Activated naive CD4-positive, alpha-beta T cell treated with anti-CD3 and anti-CD28 coated beads for 36 hours (primary cell): Measurements from ENCODE around the gene NCEH1. TPM values are rescaled to one million over a fixed set of nuclear protein-coding genes. Genes with fewer than 3 reads are reported as not detected.
"Not testable (repeated sequence)": the region's sequence is repeated elsewhere in the genome, so short reads cannot be mapped to it uniquely, and the experiment has no call there.

Experiments
- CTCF ChIA-PET: fragments of 350-600 bp; sonication (Branson Sonifier 250); formaldehyde crosslinking; loops from one replicate; lab custom pipeline; 2021; ENCODE audit warnings: antibody characterized with exemption; lab: Charles Lee
- DNase-seq: peaks from one replicate; pipeline ENCODE4 v3.0.0-alpha.2; 2020
- H3K27ac Mint-ChIP-seq: one replicate; pipeline ENCODE4 v1.8.0; 2021; ENCODE audit warnings: mild to moderate bottlenecking, mixed read lengths
- H3K27me3 Mint-ChIP-seq: one replicate; pipeline ENCODE4 v1.8.0; 2021; ENCODE audit warnings: low read depth, mixed read lengths
- H3K36me3 Mint-ChIP-seq: one replicate; pipeline ENCODE4 v1.8.0; 2021; ENCODE audit warnings: low read depth, mixed read lengths
- H3K4me1 Mint-ChIP-seq: one replicate; pipeline ENCODE4 v1.8.0; 2021; ENCODE audit warnings: low read depth, mixed read lengths
- H3K4me3 Mint-ChIP-seq: one replicate; pipeline ENCODE4 v1.8.0; 2021; ENCODE audit warnings: mild to moderate bottlenecking, moderate library complexity, mixed read lengths
- H3K9me3 Mint-ChIP-seq: one replicate; pipeline ENCODE4 v1.8.0; 2021; ENCODE audit warnings: mixed read lengths
- intact Hi-C: fragments of 100-400 bp; cut with micrococcal nuclease; formaldehyde crosslinking; loops from one replicate; pipeline ENCODE4 v1.15.1; 2023
- total RNA-seq, 2 experiments: library from RNA; stranded (reverse); gene quantifications; one replicate each; pipeline ENCODE4 v1.2.3, GENCODE V29; 2021

The NCEH1 gene
- total RNA-seq, 2 experiments from 2014 or later, result 2.9 to 3.5 TPM

DNA sequence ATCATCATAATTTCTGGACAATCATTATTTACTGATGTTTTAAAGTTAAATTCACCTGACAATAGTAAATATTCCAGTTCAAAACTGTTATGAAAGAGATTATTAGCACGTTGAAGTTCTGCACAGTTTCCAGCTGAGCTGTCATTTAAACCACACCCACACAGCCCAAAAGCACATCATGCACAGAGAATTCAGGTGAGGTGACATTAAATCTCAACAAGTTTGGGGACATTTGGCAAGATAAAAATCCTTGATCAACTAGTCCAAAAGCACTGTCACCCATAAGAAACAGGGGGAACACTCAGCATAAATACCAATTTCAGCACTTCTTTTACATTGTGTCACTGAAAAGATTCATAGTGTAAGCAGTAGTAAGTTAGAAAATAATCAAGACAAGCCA lies 6.9 kb downstream of the NCEH1 start:
- DNase-seq, result no peak
- H3K4me3 Mint-ChIP-seq, result no peak overlapping the region
- no peaks in the 10 kb centered on the region for H3K4me1 Mint-ChIP-seq
- no peaks in the 10 kb centered on the region for H3K36me3 Mint-ChIP-seq
- CTCF ChIA-PET, result interaction anchor here (0.5 to 1.2 kb wide), 5 partner anchors 15 to 371 kb away, joined by 3 to 5 read pairs (median 4); no protein-coding TSS in a partner anchor
- intact Hi-C loops, result no loop called here
- no peaks in the 10 kb centered on the region for H3K27me3 Mint-ChIP-seq
- no peak overlapping the region for H3K27ac Mint-ChIP-seq
- no peaks in the 10 kb centered on the region for H3K9me3 Mint-ChIP-seq

DNA sequence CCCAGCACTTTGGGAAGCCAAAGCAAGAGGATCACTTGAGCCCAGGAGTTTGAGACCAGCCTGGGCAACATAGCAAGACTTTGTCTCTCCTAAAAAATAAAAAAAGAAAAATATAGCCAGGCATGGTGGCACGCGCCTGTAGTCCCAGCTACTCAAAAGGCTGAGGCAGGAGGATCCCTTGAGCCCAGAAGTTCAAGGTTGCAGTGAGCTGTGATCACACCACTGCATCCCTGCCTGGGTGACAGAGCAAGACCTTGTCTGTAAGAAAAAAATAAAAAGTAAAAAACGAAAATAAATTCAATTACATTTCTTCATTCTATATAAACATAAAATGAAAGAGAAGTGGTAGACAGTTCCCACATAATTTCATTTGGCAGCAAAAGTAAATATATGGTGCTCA lies 8.1 kb downstream of the NCEH1 start:
- H3K9me3 Mint-ChIP-seq, H3K27me3 Mint-ChIP-seq, H3K4me1 Mint-ChIP-seq, CTCF ChIA-PET, H3K36me3 Mint-ChIP-seq, H3K4me3 Mint-ChIP-seq, DNase-seq, intact Hi-C loops, H3K27ac Mint-ChIP-seq: not testable (repeated sequence)

DNA sequence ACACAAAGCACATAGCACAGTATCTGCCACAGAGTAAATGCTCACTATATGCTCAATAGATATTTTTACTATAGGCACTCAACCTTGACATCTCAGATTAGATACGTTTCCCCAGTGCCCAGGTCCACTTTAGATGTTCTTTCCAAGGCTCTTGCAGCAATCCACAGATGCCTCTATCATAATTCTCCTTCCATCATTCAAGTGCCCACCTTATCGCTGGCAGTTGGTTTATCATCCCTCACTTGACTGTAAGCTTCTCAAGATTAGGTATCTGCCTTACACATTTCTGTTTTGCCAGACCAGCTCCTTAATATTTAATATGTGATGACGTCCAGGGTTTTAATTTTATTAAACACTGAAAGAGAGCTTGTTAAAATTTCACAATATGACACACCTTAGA lies 8.6 kb downstream of the NCEH1 start:
- no peak for DNase-seq
- no peaks in the 10 kb centered on the region for H3K36me3 Mint-ChIP-seq
- no peak overlapping the region for H3K27ac Mint-ChIP-seq
- no peaks in the 10 kb centered on the region for H3K9me3 Mint-ChIP-seq
- intact Hi-C loops, result no loop called here
- H3K4me3 Mint-ChIP-seq, result no peak overlapping the region
- H3K27me3 Mint-ChIP-seq, result no peaks in the 10 kb centered on the region
- CTCF ChIA-PET, result no interaction called here
- no peaks in the 10 kb centered on the region for H3K4me1 Mint-ChIP-seq

DNA sequence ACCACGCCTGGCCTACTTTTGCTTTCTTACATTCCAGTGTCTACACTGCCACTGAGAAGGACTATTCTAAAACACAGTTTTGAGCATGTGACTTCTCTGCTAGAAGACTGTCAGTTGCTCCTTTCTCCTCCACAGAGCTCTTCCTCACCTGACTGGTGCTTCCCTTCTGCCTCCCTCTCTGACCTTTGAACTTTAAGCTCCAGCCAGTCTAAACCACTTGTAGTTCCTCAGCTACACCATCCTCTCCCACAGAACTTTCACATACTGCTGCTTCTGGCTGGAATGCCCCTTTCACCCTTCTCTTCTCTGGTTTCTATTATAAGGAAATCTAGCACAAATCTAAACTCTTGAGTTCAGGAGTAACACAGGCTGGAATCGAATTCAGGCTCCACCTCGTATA lies 9.1 kb downstream of the NCEH1 start:
- H3K4me3 Mint-ChIP-seq, result no peak overlapping the region
- no peaks in the 10 kb centered on the region for H3K4me1 Mint-ChIP-seq
- H3K27ac Mint-ChIP-seq, result no peak overlapping the region
- no peaks in the 10 kb centered on the region for H3K9me3 Mint-ChIP-seq
- no peak for DNase-seq
- intact Hi-C loops, result no loop called here
- H3K27me3 Mint-ChIP-seq, result no peaks in the 10 kb centered on the region
- CTCF ChIA-PET, result interaction anchor here (0.5 to 0.8 kb wide), 3 partner anchors 25 to 55 kb away, joined by 3 read pairs; no protein-coding TSS in a partner anchor
- no peaks in the 10 kb centered on the region for H3K36me3 Mint-ChIP-seq

DNA sequence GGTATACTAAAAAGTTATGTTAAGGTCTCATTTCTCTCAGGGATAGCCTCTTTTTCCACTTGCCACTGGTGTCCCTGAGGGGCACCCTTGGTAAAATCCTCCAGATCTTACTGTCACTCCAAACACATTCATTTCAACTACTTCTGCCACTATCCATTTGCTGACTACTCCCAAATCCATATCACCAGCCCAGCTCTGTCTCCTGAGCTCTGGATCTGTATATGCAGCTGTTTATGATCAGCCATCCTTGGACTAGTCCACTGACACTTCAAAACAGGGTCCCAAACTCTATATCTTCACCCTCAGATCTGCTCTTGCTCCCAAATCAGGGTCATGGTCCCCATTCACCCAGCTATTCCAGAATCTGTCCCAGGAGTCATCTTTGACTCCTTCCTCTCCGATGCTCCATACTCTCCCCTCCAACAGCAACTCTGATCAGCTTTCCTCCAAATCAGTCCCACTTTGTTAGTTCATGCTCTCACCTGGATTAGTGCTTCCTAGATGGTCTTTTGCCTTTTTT lies 9.9 kb downstream of the NCEH1 start:
- H3K27ac Mint-ChIP-seq, result no peak overlapping the region
- intact Hi-C loops, result no loop called here
- H3K4me1 Mint-ChIP-seq, result no peaks in the 10 kb centered on the region
- no peak overlapping the region for H3K4me3 Mint-ChIP-seq
- no peak for DNase-seq
- no peaks in the 10 kb centered on the region for H3K36me3 Mint-ChIP-seq
- no peaks in the 10 kb centered on the region for H3K9me3 Mint-ChIP-seq
- CTCF ChIA-PET, result interaction anchor here (0.7 to 0.8 kb wide), 2 partner anchors 25 to 54 kb away, joined by 3 read pairs; no protein-coding TSS in a partner anchor
- no peaks in the 10 kb centered on the region for H3K27me3 Mint-ChIP-seq

DNA sequence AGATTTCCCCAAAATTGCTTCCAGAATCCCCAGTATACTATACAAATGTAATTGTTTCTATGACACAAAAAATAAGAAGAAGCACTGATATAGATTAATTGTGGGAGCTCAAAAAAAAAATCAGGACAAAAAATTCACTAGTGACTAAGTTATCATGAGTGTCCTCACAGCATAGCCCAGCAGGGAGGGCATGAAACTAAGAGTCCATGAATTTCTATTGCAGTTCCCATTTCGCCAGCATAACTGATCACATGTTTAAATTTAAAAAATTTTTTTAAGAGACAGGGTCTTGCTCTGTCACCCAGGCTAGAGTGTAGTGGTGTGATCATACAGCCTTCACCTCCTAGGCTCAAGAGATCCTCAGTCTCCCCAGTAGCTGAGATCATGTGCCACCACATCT lies 10.6 kb downstream of the NCEH1 start:
- CTCF ChIA-PET, result interaction anchor here (1.4 kb wide), 1 partner anchor 10 kb away, joined by 3 read pairs; the partner anchor contains the start of gene NCEH1
- no peak overlapping the region for H3K4me3 Mint-ChIP-seq
- no peaks in the 10 kb centered on the region for H3K4me1 Mint-ChIP-seq
- no peaks in the 10 kb centered on the region for H3K27me3 Mint-ChIP-seq
- DNase-seq, result no peak
- no peaks in the 10 kb centered on the region for H3K9me3 Mint-ChIP-seq
- intact Hi-C loops, result no loop called here
- no peak overlapping the region for H3K27ac Mint-ChIP-seq
- no peaks in the 10 kb centered on the region for H3K36me3 Mint-ChIP-seq

DNA sequence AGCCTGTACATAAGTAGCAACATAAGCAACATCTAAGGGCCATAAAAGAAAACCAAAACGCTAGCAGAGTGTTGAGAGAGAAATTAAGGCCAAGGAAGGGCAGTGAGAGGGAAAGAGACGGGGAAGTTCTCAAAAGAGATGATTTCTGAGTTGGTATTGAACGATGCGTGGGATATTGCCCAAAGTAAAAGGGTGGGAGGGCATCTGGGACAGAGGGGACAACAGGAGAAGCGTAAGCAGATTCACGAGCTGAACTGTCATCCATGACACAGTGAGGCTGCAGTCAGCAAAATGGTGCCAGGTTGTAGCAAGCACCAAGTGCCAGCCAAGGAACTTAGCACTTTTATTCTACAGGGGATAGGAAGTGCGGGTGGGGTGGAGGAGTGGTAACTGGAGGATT lies 11.8 kb downstream of the NCEH1 start:
- Mint-ChIP-seq H3K27me3 (no peaks in the 10 kb centered on the region), H3K27ac (no peak overlapping the region), H3K4me3 (no peak overlapping the region), H3K9me3 (no peaks in the 10 kb centered on the region), H3K4me1 (no peaks in the 10 kb centered on the region), H3K36me3 (no peaks in the 10 kb centered on the region)
- CTCF ChIA-PET, result interaction anchor here (1.4 kb wide), 1 partner anchor 11 kb away, joined by 3 read pairs; the partner anchor contains the start of gene NCEH1
- intact Hi-C loops, result no loop called here
- DNase-seq, result no peak

DNA sequence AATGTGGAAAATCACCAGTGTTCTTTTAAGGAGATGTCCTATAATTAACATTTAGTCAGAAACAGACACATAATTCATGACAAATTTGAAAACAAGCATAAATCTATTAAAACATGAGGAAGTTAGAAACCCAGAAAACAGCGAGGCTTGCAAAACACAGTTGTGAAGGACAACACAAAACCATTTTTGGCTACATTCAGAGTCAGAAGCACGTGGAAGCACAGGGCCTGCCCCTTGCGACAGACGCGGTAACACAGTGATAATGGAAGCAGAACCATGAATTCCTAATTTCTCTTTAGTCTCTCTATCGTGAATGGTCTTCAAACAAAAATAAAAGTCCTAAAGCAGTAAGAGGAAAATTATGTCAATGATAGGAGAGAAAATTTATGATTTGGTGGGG lies 12.2 kb downstream of the NCEH1 start:
- H3K4me3 Mint-ChIP-seq, result no peak overlapping the region
- H3K9me3 Mint-ChIP-seq, result no peaks in the 10 kb centered on the region
- no peak overlapping the region for H3K27ac Mint-ChIP-seq
- no peaks in the 10 kb centered on the region for H3K27me3 Mint-ChIP-seq
- H3K36me3 Mint-ChIP-seq, result no peaks in the 10 kb centered on the region
- intact Hi-C loops, result no loop called here
- DNase-seq, result no peak
- H3K4me1 Mint-ChIP-seq, result no peaks in the 10 kb centered on the region
- CTCF ChIA-PET, result no interaction called here

DNA sequence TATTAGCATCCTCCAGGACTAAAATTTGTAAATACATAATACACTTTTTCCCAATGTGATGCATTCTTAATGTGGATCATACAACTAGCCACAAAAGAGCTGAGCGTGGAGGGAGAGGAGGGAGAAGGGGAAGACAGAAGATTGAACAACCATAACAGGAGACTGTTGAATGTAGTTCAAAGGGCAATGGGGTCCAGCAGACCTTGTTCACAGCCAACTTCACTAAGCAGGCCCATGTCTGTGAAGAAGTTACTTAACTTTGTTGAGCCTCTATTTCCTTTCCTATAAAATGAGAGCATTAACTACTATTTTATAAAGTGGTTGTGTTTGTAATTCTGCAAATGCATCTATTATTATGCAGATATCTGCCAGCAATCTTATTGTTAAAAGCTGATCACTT lies 13.3 kb downstream of the NCEH1 start:
- intact Hi-C loops, result no loop called here
- no peaks in the 10 kb centered on the region for H3K27me3 Mint-ChIP-seq
- DNase-seq, result no peak
- H3K4me1 Mint-ChIP-seq, result peaks cover 5% of the 10 kb centered on the region
- no peaks in the 10 kb centered on the region for H3K36me3 Mint-ChIP-seq
- no peak overlapping the region for H3K27ac Mint-ChIP-seq
- CTCF ChIA-PET, result interaction anchor here (0.9 to 1.5 kb wide), 2 partner anchors 14 to 23 kb away, joined by 4 read pairs; partner anchors contain the start of gene NCEH1
- H3K4me3 Mint-ChIP-seq, result no peak overlapping the region
- no peaks in the 10 kb centered on the region for H3K9me3 Mint-ChIP-seq

DNA sequence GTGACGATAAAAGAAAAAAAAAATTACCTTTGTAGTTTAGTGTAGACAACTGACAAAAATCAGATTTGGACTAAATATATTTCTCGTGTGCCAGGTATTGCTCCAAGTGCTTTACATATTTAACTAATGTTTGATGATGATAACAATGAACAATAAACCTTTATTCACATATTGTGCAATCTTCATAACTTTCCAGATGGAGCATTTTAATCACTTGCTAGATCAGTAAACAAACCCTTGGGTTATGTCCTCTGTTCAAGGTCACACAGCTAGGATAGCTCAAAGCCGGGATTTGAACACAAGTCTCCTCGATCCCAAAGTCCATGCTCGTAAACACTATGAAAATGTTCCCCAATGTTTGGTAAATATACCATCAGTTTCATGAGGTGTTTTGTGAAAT lies 14.5 kb downstream of the NCEH1 start:
- Mint-ChIP-seq H3K27me3 (no peaks in the 10 kb centered on the region), H3K4me3 (no peak overlapping the region), H3K36me3 (no peaks in the 10 kb centered on the region), H3K9me3 (no peaks in the 10 kb centered on the region), H3K4me1 (peaks cover 8% of the 10 kb centered on the region), H3K27ac (no peak overlapping the region)
- CTCF ChIA-PET, result interaction anchor here (0.6 kb wide), 1 partner anchor 882 kb away, joined by 4 read pairs; no protein-coding TSS in a partner anchor
- intact Hi-C loops, result no loop called here
- DNase-seq, result no peak

DNA sequence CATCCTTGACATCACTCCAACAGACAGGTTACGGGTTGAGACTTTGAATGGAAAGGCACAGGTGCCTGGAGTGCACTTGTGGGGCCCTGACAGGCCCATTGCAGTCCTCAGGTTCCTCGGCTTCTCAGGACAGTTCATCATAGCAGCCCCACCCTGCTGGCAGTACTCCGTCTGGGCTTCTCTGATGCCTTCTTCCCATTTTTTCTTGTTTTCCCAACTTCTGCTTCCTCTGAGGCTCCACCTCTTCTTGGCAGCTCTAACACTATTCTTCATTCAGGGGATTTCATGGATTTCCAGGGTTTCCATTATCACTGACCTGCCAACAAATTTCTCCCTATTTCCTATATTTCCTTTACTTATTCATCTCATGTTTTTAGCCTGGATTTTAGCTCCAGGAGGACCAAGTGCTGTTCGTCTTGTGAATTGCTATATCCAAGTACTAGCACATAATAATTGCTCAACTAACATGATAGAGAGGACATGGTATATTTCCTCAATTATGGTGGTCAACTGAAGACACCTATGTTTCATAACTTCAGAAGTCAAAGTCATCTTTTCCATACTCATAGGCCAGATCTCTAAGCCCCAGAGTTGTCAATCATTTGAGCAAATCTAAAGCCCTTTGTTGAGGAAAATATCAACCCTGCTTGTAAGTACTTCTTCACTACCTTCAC lies 16.2 kb downstream of the NCEH1 start:
- peaks cover 8% of the 10 kb centered on the region for H3K4me1 Mint-ChIP-seq
- H3K4me3 Mint-ChIP-seq, result no peak overlapping the region
- H3K36me3 Mint-ChIP-seq, result no peaks in the 10 kb centered on the region
- DNase-seq, result no peak
- CTCF ChIA-PET, result interaction anchor here (0.6 to 1.9 kb wide), 2 partner anchors 27 to 74 kb away, joined by 3 to 6 read pairs; no protein-coding TSS in a partner anchor
- no peaks in the 10 kb centered on the region for H3K9me3 Mint-ChIP-seq
- intact Hi-C loops, result no loop called here
- no peak overlapping the region for H3K27ac Mint-ChIP-seq
- no peaks in the 10 kb centered on the region for H3K27me3 Mint-ChIP-seq

DNA sequence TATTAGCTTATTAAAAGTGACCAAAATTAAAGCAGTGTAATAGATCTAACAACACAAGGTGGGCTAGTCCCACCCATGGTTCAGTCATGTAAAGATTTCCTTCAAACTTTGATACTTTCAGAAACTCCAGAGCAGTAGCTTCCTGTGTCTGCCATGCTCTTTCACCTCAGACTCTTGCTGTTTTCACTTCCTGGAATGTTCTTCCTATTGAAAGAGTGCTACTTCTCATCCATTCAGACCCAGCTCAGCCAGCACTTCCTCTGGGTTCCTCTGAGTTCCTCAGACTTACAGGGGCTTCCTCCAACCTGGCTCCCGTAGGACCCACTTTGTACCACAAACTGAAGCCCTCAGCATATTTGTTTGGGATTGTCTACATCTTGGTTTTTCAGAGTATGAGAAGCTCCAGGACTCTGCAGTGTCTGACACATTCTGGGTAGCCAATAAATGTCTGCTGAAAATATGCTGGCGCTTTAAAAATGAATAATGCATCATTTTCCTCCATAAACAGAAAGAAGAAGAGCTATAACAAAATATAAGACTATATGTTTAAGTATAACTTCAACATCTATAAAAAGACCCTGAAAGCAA lies 18.0 kb downstream of the NCEH1 start:
- H3K27ac Mint-ChIP-seq, result no peak overlapping the region
- H3K4me1 Mint-ChIP-seq, result peaks cover 8% of the 10 kb centered on the region
- intact Hi-C loops, result no loop called here
- no peaks in the 10 kb centered on the region for H3K9me3 Mint-ChIP-seq
- no peak for DNase-seq
- CTCF ChIA-PET, result interaction anchor here (0.6 to 2.7 kb wide), 4 partner anchors 16 to 209 kb away, joined by 3 to 13 read pairs (median 4); no protein-coding TSS in a partner anchor
- H3K4me3 Mint-ChIP-seq, result no peak overlapping the region
- H3K36me3 Mint-ChIP-seq, result no peaks in the 10 kb centered on the region
- no peaks in the 10 kb centered on the region for H3K27me3 Mint-ChIP-seq
